Mucosa of descending colon (tissue), 3 donors: ENCODE measurements around the gene SLIT3. TPM values are rescaled to one million over a fixed set of nuclear protein-coding genes. Genes with fewer than 3 reads are reported as not detected.

ENCODE experiments used
- ATAC-seq: fragments of 200-7000 bp; cut with Tn5 transposase; one replicate; pipeline ENCODE4 v1.9.1; 2020; ENCODE audit warnings: mild to moderate bottlenecking, moderate library complexity
- DNase-seq, 3 donors: peaks; one replicate each; pipeline ENCODE4 v3.0.0-alpha.2; 2020
- H3K36me3 ChIP-seq: fragments of 200-600 bp; one replicate; pipeline ENCODE4 v1.8.0; 2021; ENCODE audit warnings: low read depth, mild to moderate bottlenecking
- H3K4me1 ChIP-seq: fragments of 200-600 bp; one replicate; pipeline ENCODE4 v1.8.0; 2021; ENCODE audit warnings: low read depth, mild to moderate bottlenecking
- H3K4me3 ChIP-seq: fragments of 200-600 bp; one replicate; pipeline ENCODE4 v1.8.0; 2021; ENCODE audit warnings: mild to moderate bottlenecking
- H3K9me3 ChIP-seq: fragments of 200-600 bp; one replicate; pipeline ENCODE4 v1.8.0; 2021; ENCODE audit warnings: mild to moderate bottlenecking
- CTCF ChIP-seq: fragments of 200-600 bp; IDR thresholded peaks from one replicate; pipeline ENCODE4 v1.8.0; 2022; ENCODE audit warnings: antibody characterized with exemption, mild to moderate bottlenecking
- intact Hi-C, 2 donors: fragments of 100-400 bp; cut with DNase I in 1 of 2; cut with micrococcal nuclease in 1 of 2; formaldehyde crosslinking; loops; one replicate each; pipeline versions ENCODE4 v1.11.0 to v1.11.1; 2022; cut with DNase I, micrococcal nuclease
- total RNA-seq, 3 donors: library from RNA; stranded (reverse); fragmentation: NEBNext Ultra II Directional in 2 of 3; extraction: Animal tissue kit (Norgen Biotek cat#: 25700) in 2 of 3; gene quantifications; one replicate each; pipeline versions ENCODE4 v1.2.1 to v1.2.4, GENCODE V29; 2021 to 2023
- donor health status: DM: no; HTN: no; CAD: no; lungs with moderate emphysema.
- donor health status: DM: no; HTN: no; CAD: no.
- donor health status: DM: no; HTN: yes; CAD: no.

The SLIT3 gene
- total RNA-seq, 3 donors from 2014 or later: 4.2 to 25.5 (median 16.1) TPM

- no peak for DNase-seq
- H3K9me3 ChIP-seq: no peaks in the 10 kb centered on the region
- ATAC-seq: no peak
- H3K4me1 ChIP-seq: no peaks in the 10 kb centered on the region
- no peaks in the 10 kb centered on the region for H3K36me3 ChIP-seq
- TF ChIP-seq CTCF: no peak
- intact Hi-C loops: no loop called here
- no peak overlapping the region for H3K4me3 ChIP-seq
These were observed 599.3 kb downstream of the SLIT3 start for GRCh38 chr5:168701641-168702040.

GRCh38 chr5:168699002-168699401, 601.9 kb downstream of the SLIT3 start:
- ATAC-seq (no peak), DNase-seq (no peak)
- no peak for TF ChIP-seq CTCF
- no peaks in the 10 kb centered on the region for H3K36me3 ChIP-seq
- H3K9me3 ChIP-seq: no peaks in the 10 kb centered on the region
- no peaks in the 10 kb centered on the region for H3K4me1 ChIP-seq
- H3K4me3 ChIP-seq: no peak overlapping the region
- intact Hi-C loops: no loop called here

- no peak for ATAC-seq
- no peak for DNase-seq
- Histone ChIP-seq H3K4me3 (no peak overlapping the region), H3K4me1 (no peaks in the 10 kb centered on the region), H3K36me3 (no peaks in the 10 kb centered on the region), H3K9me3 (no peaks in the 10 kb centered on the region)
- TF ChIP-seq CTCF: no peak
- intact Hi-C loops: no loop called here
These were observed 603.8 kb downstream of the SLIT3 start for GRCh38 chr5:168697034-168697720.

- intact Hi-C loops: no loop called here
- TF ChIP-seq CTCF: no peak
These were observed 604.3 kb downstream of the SLIT3 start for GRCh38 chr5:168696611-168697010.

GRCh38 chr5:168695301-168695835, 605.6 kb downstream of the SLIT3 start:
- no peak for ATAC-seq

More at GRCh38 chr5:168696611-168697010, 604.3 kb downstream of the SLIT3 start:
- no peak for DNase-seq
- no peak overlapping the region for H3K4me3 ChIP-seq
- no peak for ATAC-seq
- H3K36me3 ChIP-seq: no peaks in the 10 kb centered on the region
- H3K4me1 ChIP-seq: no peaks in the 10 kb centered on the region
- no peaks in the 10 kb centered on the region for H3K9me3 ChIP-seq

More at GRCh38 chr5:168695301-168695835, 605.6 kb downstream of the SLIT3 start:
- no peak for TF ChIP-seq CTCF
- no peak for DNase-seq
- intact Hi-C loops: no loop called here
- Histone ChIP-seq H3K9me3 (no peaks in the 10 kb centered on the region), H3K36me3 (no peaks in the 10 kb centered on the region), H3K4me3 (no peak overlapping the region), H3K4me1 (no peaks in the 10 kb centered on the region)
